Ovary (tissue), 9 donors: ENCODE results near the gene MIAT. TPM values are rescaled to one million over a fixed set of nuclear protein-coding genes. Genes with fewer than 3 reads are reported as not detected.

Source experiments
- DNase-seq, 5 donors: peaks; one replicate each; pipeline ENCODE4 v3.0.0-alpha.2; 2019 to 2020
- H3K27ac ChIP-seq, 2 donors: fragments of 200-600 bp; one replicate each; pipeline versions ENCODE4 v1.5.1 to v1.8.0; 2019 to 2022
- H3K27me3 ChIP-seq: fragments of 200-600 bp; one replicate; pipeline ENCODE4 v1.8.0; 2022
- H3K36me3 ChIP-seq: fragments of 200-600 bp; sonication (generic); one replicate; pipeline ENCODE4 v1.5.1; 2019
- H3K4me1 ChIP-seq: one replicate; pipeline ENCODE4 v1.8.1; 2013; ENCODE audit warnings: mild to moderate bottlenecking, moderate library complexity; ENCODE audit not compliant: insufficient read depth
- H3K4me3 ChIP-seq: fragments of 200-600 bp; sonication (generic); one replicate; pipeline ENCODE4 v1.5.1; 2017
- H3K9me3 ChIP-seq, 2 donors: fragments of 200-600 bp in 1 of 2; sonication (generic) in 1 of 2; one replicate each; pipeline versions ENCODE4 v1.5.1 to v1.8.1; 2013 to 2019; ENCODE audit warnings: mild to moderate bottlenecking in 1 of 2, moderate library complexity in 1 of 2
- CTCF ChIP-seq, 3 donors: fragments of 450-650 bp in 2 of 3; fragments of 200-600 bp in 1 of 3; IDR thresholded peaks; one replicate each; pipeline versions ENCODE4 v1.5.1 to v1.8.0; 2016 to 2022; ENCODE audit warnings: antibody characterized with exemption in 3 of 3, mild to moderate bottlenecking in 1 of 3
- EP300 ChIP-seq: sonication (generic); formaldehyde crosslinking; IDR thresholded peaks from one replicate; pipeline ENCODE4 v1.6.1; 2017; ENCODE audit warnings: antibody characterized with exemption
- POLR2A ChIP-seq: fragments of 450-650 bp; IDR thresholded peaks from one replicate; pipeline ENCODE4 v1.6.1; 2017; ENCODE audit warnings: antibody characterized with exemption, mild to moderate bottlenecking, moderate library complexity
- WGBS, 3 donors: extraction: QIAGEN DNeasy Blood & Tissue Kit in 1 of 3; methylation state at CpG; one replicate each; pipeline versions ENCODE4 v1.1.5 to v1.1.7; 2013 to 2017; 5-methylcytosine and 5-hydroxymethylcytosine counted together
- intact Hi-C, 4 donors: fragments of 100-400 bp; cut with DNase I; formaldehyde crosslinking; loops; one replicate each; pipeline versions ENCODE4 v1.11.0 to v1.15.1; 2022 to 2023
- polyA plus RNA-seq, 2 donors: library from polyadenylated mRNA; stranded (reverse); fragments of 200-250 nt in 1 of 2; fragments of 350-450 nt in 1 of 2; fragmentation: Illumina TruSeq in 1 of 2; extraction: RNeasy Lipid Tissue Mini Kit (QIAGEN cat#74804) in 1 of 2; gene quantifications; one replicate each; pipeline ENCODE4 v1.2.3, GENCODE V29; 2013 to 2014
- total RNA-seq, 7 donors: library from RNA; depleted of rRNA in 2 of 7; stranded (reverse); fragments of >200 nt in 2 of 7; fragmentation: NEBNext Ultra II Directional in 3 of 7; extraction: Animal tissue kit (Norgen Biotek cat#: 25700) in 3 of 7; gene quantifications; one replicate each; pipeline versions ENCODE4 v1.1.0 to v1.2.4, GENCODE V29; 2016 to 2023
- donor health status: DM: no; HTN: no; CAD: no; lungs with moderate emphysema.
- donor health status: DM: no; HTN: no; CAD: no.
- donor health status: Bipolar disorder and iron deficiency.
- donor health status: DM: yes; HTN: yes; CAD: no.
- donor health status: DM: no; HTN: no; CAD: no.
- donor health status: DM: yes; HTN: yes; CAD: no.

Gene MIAT
- total and polyA plus RNA-seq, 9 donors, result 0.15 to 0.97 (median 0.56) TPM

- H3K36me3 ChIP-seq, result no peaks in the 10 kb centered on the region
- no peak overlapping the region for H3K4me3 ChIP-seq
- TF ChIP-seq POLR2A (no peak), EP300 (no peak), CTCF (IDR thresholded peaks at IDR 0.05) (no peak)
- H3K27me3 ChIP-seq, result no peaks in the 10 kb centered on the region
- DNase-seq, result no peak
- H3K9me3 ChIP-seq, result no peaks in the 10 kb centered on the region
- H3K4me1 ChIP-seq, result no peaks in the 10 kb centered on the region
- intact Hi-C loops, result no loop called here
- WGBS, 3 donors, result 77 to 90% (median 80%) methylated on average over 2 of the region's 2 CpGs
- H3K27ac ChIP-seq, result no peak overlapping the region
Measured at GRCh38 chr22:26697151-26697550, 39.8 kb downstream of the MIAT start.

GRCh38 chr22:26700462-26700861 is 43.1 kb downstream of the MIAT start:
- H3K9me3 ChIP-seq, result no peaks in the 10 kb centered on the region
- H3K27me3 ChIP-seq, result no peaks in the 10 kb centered on the region
- TF ChIP-seq EP300 (no peak), POLR2A (no peak), CTCF (IDR thresholded peaks at IDR 0.05) (no peak)
- no peak overlapping the region for H3K4me3 ChIP-seq
- H3K36me3 ChIP-seq, result no peaks in the 10 kb centered on the region
- H3K27ac ChIP-seq, result no peak overlapping the region
- no peak for DNase-seq
- H3K4me1 ChIP-seq, result no peaks in the 10 kb centered on the region
- intact Hi-C loops, result no loop called here

GRCh38 chr22:26700886-26701285 is 43.5 kb downstream of the MIAT start:
- 91 to 94% (median 92%) methylated on average over 4 of the region's 4 CpGs for WGBS, 3 donors
- H3K4me3 ChIP-seq, result no peak overlapping the region
- H3K36me3 ChIP-seq, result no peaks in the 10 kb centered on the region
- no peak overlapping the region for H3K27ac ChIP-seq
- no peaks in the 10 kb centered on the region for H3K27me3 ChIP-seq
- no peak for DNase-seq
- no peak for TF ChIP-seq CTCF (IDR thresholded peaks at IDR 0.05)
- TF ChIP-seq EP300, result no peak
- TF ChIP-seq POLR2A, result no peak
- intact Hi-C loops, result no loop called here
- H3K9me3 ChIP-seq, result no peaks in the 10 kb centered on the region
- H3K4me1 ChIP-seq, result no peaks in the 10 kb centered on the region

- no peak for TF ChIP-seq POLR2A
- TF ChIP-seq EP300, result no peak
- no peak for TF ChIP-seq CTCF (IDR thresholded peaks at IDR 0.05)
- no peak overlapping the region for H3K4me3 ChIP-seq
- H3K27me3 ChIP-seq, result no peaks in the 10 kb centered on the region
- 79 to 92% (median 84%) methylated on average over 1 of the region's 1 CpG for WGBS, 3 donors
- H3K27ac ChIP-seq, result no peak overlapping the region
- DNase-seq, result no peak
- H3K36me3 ChIP-seq, result no peaks in the 10 kb centered on the region
- H3K9me3 ChIP-seq, result no peaks in the 10 kb centered on the region
- intact Hi-C loops, result no loop called here
- no peaks in the 10 kb centered on the region for H3K4me1 ChIP-seq
Measured at GRCh38 chr22:26701323-26701722, 43.9 kb downstream of the MIAT start.
